Renal cortical epithelial cell (primary cell): ENCODE results near the gene OR6C75. TPM values are rescaled to one million over a fixed set of nuclear protein-coding genes. Genes with fewer than 3 reads are reported as not detected.

Source experiments
- total RNA-seq: library from RNA; depleted of rRNA; stranded (reverse); fragments of >200 nt; gene quantifications from 2 replicates; pipeline ENCODE4 v1.2.3, GENCODE V29; 2014

Gene OR6C75
- total RNA-seq, 1 donor from 2014 or later = not detected

Other genes starting within 250 kb of the OR6C75 start
- not detected in 2 replicates for gene OR9K2, start 236.6 kb upstream of the OR6C75 start, total RNA-seq
- not detected in 2 replicates for gene OR10A7, start 141.9 kb upstream of the OR6C75 start, total RNA-seq
- not detected in 2 replicates for gene OR6C74, start 118.4 kb upstream of the OR6C75 start, total RNA-seq
- not detected in 2 replicates for gene OR6C6, start 66.4 kb upstream of the OR6C75 start, total RNA-seq
- gene OR6C1, start 48.6 kb upstream of the OR6C75 start, total RNA-seq = not detected in 2 replicates
- gene OR6C3, start 32.2 kb upstream of the OR6C75 start, total RNA-seq = not detected in 2 replicates
- not detected in 2 replicates for gene OR6C65, start 37.6 kb downstream of the OR6C75 start, total RNA-seq
- not detected in 2 replicates for gene OR6C76, start 63.3 kb downstream of the OR6C75 start, total RNA-seq
- not detected in 2 replicates for gene OR6C2, start 81.1 kb downstream of the OR6C75 start, total RNA-seq
- not detected in 2 replicates for gene OR6C70, start 107.2 kb downstream of the OR6C75 start, total RNA-seq
- not detected in 2 replicates for gene OR6C68, start 129.4 kb downstream of the OR6C75 start, total RNA-seq
- gene OR6C4, start 186.6 kb downstream of the OR6C75 start, total RNA-seq = not detected in 2 replicates
- not detected in 2 replicates for gene OR2AP1, start 209.5 kb downstream of the OR6C75 start, total RNA-seq